GM23338 (cell line): ENCODE measurements around the gene RPS21. TPM values are rescaled to one million over a fixed set of nuclear protein-coding genes. Genes with fewer than 3 reads are reported as not detected.

Experiments
- ATAC-seq: fragments of 200-7000 bp; cut with Tn5 transposase; 3 replicates; pipeline ENCODE4 v1.9.1; 2020
- DNase-seq: peaks from one replicate; pipeline ENCODE4 v3.0.0-alpha.2; 2015; ENCODE audit warnings: low spot score
- H2AFZ ChIP-seq: fragments of 200-600 bp; sonication (generic); 2 replicates; pipeline ENCODE4 v1.8.0; 2016; ENCODE audit warnings: antibody characterized with exemption, mild to moderate bottlenecking, moderate library complexity
- H3F3A ChIP-seq: fragments of 200-600 bp; sonication (generic); replicated peaks from 2 replicates; pipeline ENCODE4 v1.8.0; 2017; ENCODE audit warnings: antibody characterized with exemption, mixed run types, low read depth
- H3K27ac ChIP-seq: fragments of 200-600 bp; sonication (generic); 2 replicates; pipeline ENCODE4 v1.6.1; 2016; ENCODE audit warnings: low read depth
- H3K27me3 ChIP-seq: fragments of 200-600 bp; sonication (generic); 2 replicates; pipeline ENCODE4 v1.8.0; 2016; ENCODE audit warnings: mild to moderate bottlenecking, mixed run types, moderate library complexity; ENCODE audit not compliant: insufficient read depth
- H3K36me3 ChIP-seq: fragments of 200-600 bp; sonication (generic); 2 replicates; pipeline ENCODE4 v1.8.0; 2016; ENCODE audit warnings: mild to moderate bottlenecking; ENCODE audit not compliant: insufficient read depth
- H3K4me1 ChIP-seq: fragments of 200-600 bp; sonication (generic); 2 replicates; pipeline ENCODE4 v1.8.0; 2016; ENCODE audit warnings: mild to moderate bottlenecking, moderate library complexity; ENCODE audit not compliant: insufficient read depth
- H3K4me2 ChIP-seq: fragments of 200-600 bp; sonication (generic); 2 replicates; pipeline ENCODE4 v1.7.1; 2017; ENCODE audit warnings: mixed run types
- H3K4me3 ChIP-seq: fragments of 200-600 bp; sonication (generic); 2 replicates; pipeline ENCODE4 v1.6.1; 2016; ENCODE audit warnings: mixed run types
- H3K79me2 ChIP-seq: fragments of 200-600 bp; sonication (generic); replicated peaks from 2 replicates; pipeline ENCODE4 v1.8.0; 2017; ENCODE audit warnings: mild to moderate bottlenecking; ENCODE audit not compliant: insufficient read depth
- H3K9me2 ChIP-seq: fragments of 200-600 bp; sonication (generic); 2 replicates; pipeline ENCODE4 v1.8.0; 2017; ENCODE audit not compliant: insufficient read depth
- H4K20me1 ChIP-seq: fragments of 200-600 bp; sonication (generic); replicated peaks from 2 replicates; pipeline ENCODE4 v1.8.0; 2017; ENCODE audit warnings: mild to moderate bottlenecking; ENCODE audit not compliant: insufficient read depth
- H3K27ac Mint-ChIP-seq: 2 replicates; pipeline ENCODE4 v1.8.0; 2020; ENCODE audit warnings: inconsistent platforms, mild to moderate bottlenecking, moderate library complexity, mixed read lengths
- H3K27me3 Mint-ChIP-seq: 3 replicates; pipeline ENCODE4 v1.8.0; 2022; ENCODE audit warnings: low read depth, mild to moderate bottlenecking, moderate library complexity, mixed read lengths, inconsistent platforms; ENCODE audit not compliant: insufficient read depth, poor library complexity
- H3K36me3 Mint-ChIP-seq: 3 replicates; pipeline ENCODE4 v1.8.0; 2021; ENCODE audit warnings: low read depth, mild to moderate bottlenecking, inconsistent platforms, moderate library complexity, mixed read lengths
- H3K4me1 Mint-ChIP-seq: 3 replicates; pipeline ENCODE4 v1.8.0; 2020; ENCODE audit warnings: mild to moderate bottlenecking, inconsistent platforms, mixed read lengths
- H3K4me3 Mint-ChIP-seq: 3 replicates; pipeline ENCODE4 v1.8.0; 2021; ENCODE audit warnings: moderate library complexity, mild to moderate bottlenecking, inconsistent platforms, mixed read lengths
- H3K9me3 Mint-ChIP-seq: 3 replicates; pipeline ENCODE4 v1.8.0; 2020; ENCODE audit warnings: moderate library complexity, mild to moderate bottlenecking, inconsistent platforms, mixed read lengths
- CREB1 ChIP-seq: fragments of 250-450 bp; sonication (Bioruptor Pico); IDR thresholded peaks from 2 replicates; pipeline ENCODE4 v1.5.0; 2020; ENCODE audit warnings: low read depth, mild to moderate bottlenecking, moderate library complexity
- EZH2 ChIP-seq: fragments of 200-600 bp; sonication (generic); IDR thresholded peaks from one replicate; pipeline ENCODE4 v1.8.0; 2017; ENCODE audit warnings: antibody characterized with exemption, mild to moderate bottlenecking, low read depth; ENCODE audit not compliant: unreplicated experiment
- EZH2phosphoT487 ChIP-seq: fragments of 200-600 bp; sonication (generic); IDR thresholded peaks from one replicate; pipeline ENCODE4 v1.8.1; 2018; ENCODE audit warnings: antibody characterized with exemption; ENCODE audit not compliant: unreplicated experiment
- JUNB ChIP-seq: IDR thresholded peaks from one replicate; pipeline ENCODE4 v1.6.1; 2016; ENCODE audit warnings: antibody characterized with exemption; ENCODE audit not compliant: unreplicated experiment
- NANOG ChIP-seq: IDR thresholded peaks from 2 replicates; pipeline ENCODE4 v1.6.1; 2016; ENCODE audit warnings: antibody characterized with exemption, borderline replicate concordance
- POLR2AphosphoS5 ChIP-seq: IDR thresholded peaks from 2 replicates; pipeline ENCODE4 v1.6.1; 2016; ENCODE audit warnings: antibody characterized with exemption, low read depth
- STAT1 ChIP-seq: IDR thresholded peaks from one replicate; pipeline ENCODE4 v1.6.1; 2016; ENCODE audit warnings: antibody characterized with exemption; ENCODE audit not compliant: unreplicated experiment
- ZNF114 ChIP-seq: fragments of 250-450 bp; sonication (Bioruptor Pico); IDR thresholded peaks from 2 replicates; pipeline ENCODE4 v1.5.0; 2020; ENCODE audit warnings: mild to moderate bottlenecking, moderate library complexity
- ZNF331 ChIP-seq: fragments of 250-450 bp; sonication (Bioruptor Pico); IDR thresholded peaks from 2 replicates; pipeline ENCODE4 v1.5.0; 2020; ENCODE audit warnings: low read depth, mild to moderate bottlenecking, moderate library complexity
- polyA plus RNA-seq: library from polyadenylated mRNA; unstranded; fragments of >200 nt; fragmentation: Nextera tagmentation; extraction: Ambion mirVana; gene quantifications from 2 replicates; pipeline ENCODE4 v1.2.1, GENCODE V29; 2016
- total RNA-seq: library from RNA; depleted of rRNA; stranded (reverse); fragments of >200 nt; shearing (Covaris generic); gene quantifications from 2 replicates; pipeline ENCODE4 v1.2.3, GENCODE V29; 2014
- TF ChIP-seq, protein P1 (sequence below), 2 experiments: fragments of 200-600 bp in 1 of 2; sonication (generic) in 1 of 2; conservative IDR thresholded peaks; 2 replicates each; pipeline versions ENCODE4 v1.5.1 to v1.6.1; 2016 to 2017; ENCODE audit warnings: antibody characterized with exemption in 2 of 2, low read depth in 2 of 2, mild to moderate bottlenecking in 2 of 2, moderate library complexity in 1 of 2
- TF ChIP-seq, protein P2 (sequence below): fragments of 250-450 bp; sonication (Bioruptor Pico); IDR thresholded peaks from 2 replicates; pipeline ENCODE4 v1.5.0; 2020; ENCODE audit warnings: mild to moderate bottlenecking, moderate library complexity
- TF ChIP-seq, protein P3 (sequence below): IDR thresholded peaks from one replicate; pipeline ENCODE4 v1.6.1; 2018; ENCODE audit warnings: antibody characterized with exemption; ENCODE audit not compliant: unreplicated experiment
- TF ChIP-seq, protein P4 (sequence below): IDR thresholded peaks from 2 replicates; pipeline ENCODE4 v1.6.1; 2016; ENCODE audit warnings: antibody characterized with exemption

The RPS21 gene
- total and polyA plus RNA-seq, 2 experiments from 2014 or later: 759 to 2,298 TPM

DNA sequence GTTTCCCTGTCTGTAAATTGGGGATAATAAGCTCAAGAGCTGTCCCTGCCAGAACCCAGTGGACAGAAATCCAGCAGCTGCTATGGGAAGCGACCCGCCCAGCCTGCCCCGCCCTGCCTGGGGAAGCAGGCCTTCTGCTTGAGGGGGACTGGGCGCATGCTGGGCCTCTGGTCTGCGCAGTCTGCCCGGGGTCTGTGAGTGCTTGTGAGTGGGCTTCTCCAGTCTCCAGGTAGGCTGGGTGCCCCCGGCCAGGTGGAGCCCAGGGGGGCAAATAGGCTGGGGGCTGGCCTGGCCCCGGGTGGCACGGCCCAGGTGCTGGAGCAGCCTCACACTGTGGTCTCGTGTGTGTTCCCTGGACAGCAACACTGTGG, 41.1 kb downstream of the RPS21 start:
- H3K27ac ChIP-seq: 0 out of 2 replicates have a peak overlapping the region, but pooled peaks have one; percentile 55
- peaks cover 49% of the 10 kb centered on the region for H3K4me1 Mint-ChIP-seq
- ATAC-seq (no peak), DNase-seq (no peak)
- no peaks in the 10 kb centered on the region for H3K36me3 ChIP-seq
- H3K36me3 Mint-ChIP-seq: no peaks in the 10 kb centered on the region
- TF ChIP-seq, protein P1, sequence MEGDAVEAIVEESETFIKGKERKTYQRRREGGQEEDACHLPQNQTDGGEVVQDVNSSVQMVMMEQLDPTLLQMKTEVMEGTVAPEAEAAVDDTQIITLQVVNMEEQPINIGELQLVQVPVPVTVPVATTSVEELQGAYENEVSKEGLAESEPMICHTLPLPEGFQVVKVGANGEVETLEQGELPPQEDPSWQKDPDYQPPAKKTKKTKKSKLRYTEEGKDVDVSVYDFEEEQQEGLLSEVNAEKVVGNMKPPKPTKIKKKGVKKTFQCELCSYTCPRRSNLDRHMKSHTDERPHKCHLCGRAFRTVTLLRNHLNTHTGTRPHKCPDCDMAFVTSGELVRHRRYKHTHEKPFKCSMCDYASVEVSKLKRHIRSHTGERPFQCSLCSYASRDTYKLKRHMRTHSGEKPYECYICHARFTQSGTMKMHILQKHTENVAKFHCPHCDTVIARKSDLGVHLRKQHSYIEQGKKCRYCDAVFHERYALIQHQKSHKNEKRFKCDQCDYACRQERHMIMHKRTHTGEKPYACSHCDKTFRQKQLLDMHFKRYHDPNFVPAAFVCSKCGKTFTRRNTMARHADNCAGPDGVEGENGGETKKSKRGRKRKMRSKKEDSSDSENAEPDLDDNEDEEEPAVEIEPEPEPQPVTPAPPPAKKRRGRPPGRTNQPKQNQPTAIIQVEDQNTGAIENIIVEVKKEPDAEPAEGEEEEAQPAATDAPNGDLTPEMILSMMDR (conservative IDR thresholded peaks at IDR 0.05; ENCODE audit: low read depth in 2 of 2): no peak
- TF ChIP-seq EZH2 (no peak), CREB1 (CRISPR knock-in tag) (no peak), ZNF114 (CRISPR knock-in tag) (no peak), NANOG (no peak), JUNB (no peak), ZNF331 (CRISPR knock-in tag) (no peak), STAT1 (no peak), POLR2AphosphoS5 (no peak), EZH2phosphoT487 (no peak)
- TF ChIP-seq, protein P2, sequence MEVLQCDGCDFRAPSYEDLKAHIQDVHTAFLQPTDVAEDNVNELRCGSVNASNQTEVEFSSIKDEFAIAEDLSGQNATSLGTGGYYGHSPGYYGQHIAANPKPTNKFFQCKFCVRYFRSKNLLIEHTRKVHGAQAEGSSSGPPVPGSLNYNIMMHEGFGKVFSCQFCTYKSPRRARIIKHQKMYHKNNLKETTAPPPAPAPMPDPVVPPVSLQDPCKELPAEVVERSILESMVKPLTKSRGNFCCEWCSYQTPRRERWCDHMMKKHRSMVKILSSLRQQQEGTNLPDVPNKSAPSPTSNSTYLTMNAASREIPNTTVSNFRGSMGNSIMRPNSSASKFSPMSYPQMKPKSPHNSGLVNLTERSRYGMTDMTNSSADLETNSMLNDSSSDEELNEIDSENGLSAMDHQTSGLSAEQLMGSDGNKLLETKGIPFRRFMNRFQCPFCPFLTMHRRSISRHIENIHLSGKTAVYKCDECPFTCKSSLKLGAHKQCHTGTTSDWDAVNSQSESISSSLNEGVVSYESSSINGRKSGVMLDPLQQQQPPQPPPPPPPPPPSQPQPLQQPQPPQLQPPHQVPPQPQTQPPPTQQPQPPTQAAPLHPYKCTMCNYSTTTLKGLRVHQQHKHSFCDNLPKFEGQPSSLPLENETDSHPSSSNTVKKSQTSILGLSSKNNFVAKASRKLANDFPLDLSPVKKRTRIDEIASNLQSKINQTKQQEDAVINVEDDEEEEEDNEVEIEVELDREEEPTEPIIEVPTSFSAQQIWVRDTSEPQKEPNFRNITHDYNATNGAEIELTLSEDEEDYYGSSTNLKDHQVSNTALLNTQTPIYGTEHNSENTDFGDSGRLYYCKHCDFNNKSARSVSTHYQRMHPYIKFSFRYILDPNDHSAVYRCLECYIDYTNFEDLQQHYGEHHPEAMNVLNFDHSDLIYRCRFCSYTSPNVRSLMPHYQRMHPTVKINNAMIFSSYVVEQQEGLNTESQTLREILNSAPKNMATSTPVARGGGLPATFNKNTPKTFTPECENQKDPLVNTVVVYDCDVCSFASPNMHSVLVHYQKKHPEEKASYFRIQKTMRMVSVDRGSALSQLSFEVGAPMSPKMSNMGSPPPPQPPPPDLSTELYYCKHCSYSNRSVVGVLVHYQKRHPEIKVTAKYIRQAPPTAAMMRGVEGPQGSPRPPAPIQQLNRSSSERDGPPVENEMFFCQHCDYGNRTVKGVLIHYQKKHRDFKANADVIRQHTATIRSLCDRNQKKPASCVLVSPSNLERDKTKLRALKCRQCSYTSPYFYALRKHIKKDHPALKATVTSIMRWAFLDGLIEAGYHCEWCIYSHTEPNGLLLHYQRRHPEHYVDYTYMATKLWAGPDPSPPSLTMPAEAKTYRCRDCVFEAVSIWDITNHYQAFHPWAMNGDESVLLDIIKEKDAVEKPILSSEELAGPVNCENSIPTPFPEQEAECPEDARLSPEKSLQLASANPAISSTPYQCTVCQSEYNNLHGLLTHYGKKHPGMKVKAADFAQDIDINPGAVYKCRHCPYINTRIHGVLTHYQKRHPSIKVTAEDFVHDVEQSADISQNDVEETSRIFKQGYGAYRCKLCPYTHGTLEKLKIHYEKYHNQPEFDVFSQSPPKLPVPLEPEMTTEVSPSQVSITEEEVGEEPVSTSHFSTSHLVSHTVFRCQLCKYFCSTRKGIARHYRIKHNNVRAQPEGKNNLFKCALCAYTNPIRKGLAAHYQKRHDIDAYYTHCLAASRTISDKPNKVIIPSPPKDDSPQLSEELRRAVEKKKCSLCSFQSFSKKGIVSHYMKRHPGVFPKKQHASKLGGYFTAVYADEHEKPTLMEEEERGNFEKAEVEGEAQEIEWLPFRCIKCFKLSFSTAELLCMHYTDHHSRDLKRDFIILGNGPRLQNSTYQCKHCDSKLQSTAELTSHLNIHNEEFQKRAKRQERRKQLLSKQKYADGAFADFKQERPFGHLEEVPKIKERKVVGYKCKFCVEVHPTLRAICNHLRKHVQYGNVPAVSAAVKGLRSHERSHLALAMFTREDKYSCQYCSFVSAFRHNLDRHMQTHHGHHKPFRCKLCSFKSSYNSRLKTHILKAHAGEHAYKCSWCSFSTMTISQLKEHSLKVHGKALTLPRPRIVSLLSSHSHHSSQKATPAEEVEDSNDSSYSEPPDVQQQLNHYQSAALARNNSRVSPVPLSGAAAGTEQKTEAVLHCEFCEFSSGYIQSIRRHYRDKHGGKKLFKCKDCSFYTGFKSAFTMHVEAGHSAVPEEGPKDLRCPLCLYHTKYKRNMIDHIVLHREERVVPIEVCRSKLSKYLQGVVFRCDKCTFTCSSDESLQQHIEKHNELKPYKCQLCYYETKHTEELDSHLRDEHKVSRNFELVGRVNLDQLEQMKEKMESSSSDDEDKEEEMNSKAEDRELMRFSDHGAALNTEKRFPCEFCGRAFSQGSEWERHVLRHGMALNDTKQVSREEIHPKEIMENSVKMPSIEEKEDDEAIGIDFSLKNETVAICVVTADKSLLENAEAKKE (CRISPR knock-in tag): no peak
- TF ChIP-seq, protein P3, sequence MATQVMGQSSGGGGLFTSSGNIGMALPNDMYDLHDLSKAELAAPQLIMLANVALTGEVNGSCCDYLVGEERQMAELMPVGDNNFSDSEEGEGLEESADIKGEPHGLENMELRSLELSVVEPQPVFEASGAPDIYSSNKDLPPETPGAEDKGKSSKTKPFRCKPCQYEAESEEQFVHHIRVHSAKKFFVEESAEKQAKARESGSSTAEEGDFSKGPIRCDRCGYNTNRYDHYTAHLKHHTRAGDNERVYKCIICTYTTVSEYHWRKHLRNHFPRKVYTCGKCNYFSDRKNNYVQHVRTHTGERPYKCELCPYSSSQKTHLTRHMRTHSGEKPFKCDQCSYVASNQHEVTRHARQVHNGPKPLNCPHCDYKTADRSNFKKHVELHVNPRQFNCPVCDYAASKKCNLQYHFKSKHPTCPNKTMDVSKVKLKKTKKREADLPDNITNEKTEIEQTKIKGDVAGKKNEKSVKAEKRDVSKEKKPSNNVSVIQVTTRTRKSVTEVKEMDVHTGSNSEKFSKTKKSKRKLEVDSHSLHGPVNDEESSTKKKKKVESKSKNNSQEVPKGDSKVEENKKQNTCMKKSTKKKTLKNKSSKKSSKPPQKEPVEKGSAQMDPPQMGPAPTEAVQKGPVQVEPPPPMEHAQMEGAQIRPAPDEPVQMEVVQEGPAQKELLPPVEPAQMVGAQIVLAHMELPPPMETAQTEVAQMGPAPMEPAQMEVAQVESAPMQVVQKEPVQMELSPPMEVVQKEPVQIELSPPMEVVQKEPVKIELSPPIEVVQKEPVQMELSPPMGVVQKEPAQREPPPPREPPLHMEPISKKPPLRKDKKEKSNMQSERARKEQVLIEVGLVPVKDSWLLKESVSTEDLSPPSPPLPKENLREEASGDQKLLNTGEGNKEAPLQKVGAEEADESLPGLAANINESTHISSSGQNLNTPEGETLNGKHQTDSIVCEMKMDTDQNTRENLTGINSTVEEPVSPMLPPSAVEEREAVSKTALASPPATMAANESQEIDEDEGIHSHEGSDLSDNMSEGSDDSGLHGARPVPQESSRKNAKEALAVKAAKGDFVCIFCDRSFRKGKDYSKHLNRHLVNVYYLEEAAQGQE: no peak
- TF ChIP-seq, protein P4, sequence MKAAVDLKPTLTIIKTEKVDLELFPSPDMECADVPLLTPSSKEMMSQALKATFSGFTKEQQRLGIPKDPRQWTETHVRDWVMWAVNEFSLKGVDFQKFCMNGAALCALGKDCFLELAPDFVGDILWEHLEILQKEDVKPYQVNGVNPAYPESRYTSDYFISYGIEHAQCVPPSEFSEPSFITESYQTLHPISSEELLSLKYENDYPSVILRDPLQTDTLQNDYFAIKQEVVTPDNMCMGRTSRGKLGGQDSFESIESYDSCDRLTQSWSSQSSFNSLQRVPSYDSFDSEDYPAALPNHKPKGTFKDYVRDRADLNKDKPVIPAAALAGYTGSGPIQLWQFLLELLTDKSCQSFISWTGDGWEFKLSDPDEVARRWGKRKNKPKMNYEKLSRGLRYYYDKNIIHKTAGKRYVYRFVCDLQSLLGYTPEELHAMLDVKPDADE: no peak
- H3K27me3 ChIP-seq: no peaks in the 10 kb centered on the region
- H3F3A ChIP-seq: peaks cover 9% of the 10 kb centered on the region; the same call in 1 of the 2 replicates
- no peak overlapping the region for H3K4me3 Mint-ChIP-seq
- no peaks in the 10 kb centered on the region for H3K9me2 ChIP-seq
- no peaks in the 10 kb centered on the region for H4K20me1 ChIP-seq
- H3K27me3 Mint-ChIP-seq: peaks cover 8% of the 10 kb centered on the region
- H3K4me2 ChIP-seq: peak overlapping the region; percentile 69; the same call in 1 of the 2 replicates
- no peak overlapping the region for H2AFZ ChIP-seq
- H3K79me2 ChIP-seq: no peaks in the 10 kb centered on the region
- no peaks in the 10 kb centered on the region for H3K9me3 Mint-ChIP-seq
- no peak overlapping the region for H3K4me3 ChIP-seq
- H3K27ac Mint-ChIP-seq: peak overlapping the region; percentile 44; the same call in 1 of the 2 replicates
- peaks cover 27% of the 10 kb centered on the region for H3K4me1 ChIP-seq
